ENCODE data around the gene TLCD3A.

- no peak for TF ChIP-seq POLR2AphosphoS5 (IDR thresholded peaks at IDR 0.05)
- no peak for TF ChIP-seq POLR2A (IDR thresholded peaks at IDR 0.05)
- TF ChIP-seq CTCF (IDR thresholded peaks at IDR 0.05) = no peak
Measured at GRCh38 chr17:685006-685405, 47.4 kb upstream of the TLCD3A start.

Data from gastroesophageal sphincter (tissue), 3 donors.